Activated T-cell treated with anti-CD3 and anti-CD28 coated beads, Interleukin-2, amount 50 U/mL, for 24 hours (primary cell): Measurements from ENCODE around the gene TRMT10B.

Experiments used
- DNase-seq: peaks from one replicate; pipeline ENCODE4 v3.0.0-alpha.2; 2020
- H3K27ac Mint-ChIP-seq: 2 replicates; pipeline ENCODE4 v1.8.0; 2020; ENCODE audit warnings: mild to moderate bottlenecking, mixed read lengths
- H3K27me3 Mint-ChIP-seq: 2 replicates; pipeline ENCODE4 v1.8.0; 2020; ENCODE audit warnings: mixed read lengths
- H3K36me3 Mint-ChIP-seq: 2 replicates; pipeline ENCODE4 v1.8.0; 2020; ENCODE audit warnings: low read depth, mixed read lengths
- H3K4me1 Mint-ChIP-seq: 2 replicates; pipeline ENCODE4 v1.8.0; 2020; ENCODE audit warnings: low read depth, mixed read lengths
- H3K4me3 Mint-ChIP-seq: 2 replicates; pipeline ENCODE4 v1.8.0; 2020; ENCODE audit warnings: mild to moderate bottlenecking, moderate library complexity, mixed read lengths
- H3K9me3 Mint-ChIP-seq: 2 replicates; pipeline ENCODE4 v1.8.0; 2020; ENCODE audit warnings: mixed read lengths

Gene TRMT10B

GRCh38 chr9:37769306-37769705 lies 15.7 kb downstream of the TRMT10B start:
- DNase-seq, result no peak
- no peak overlapping the region for H3K4me3 Mint-ChIP-seq
- no peaks in the 10 kb centered on the region for H3K27me3 Mint-ChIP-seq
- H3K36me3 Mint-ChIP-seq, result peaks cover 83% of the 10 kb centered on the region
- no peaks in the 10 kb centered on the region for H3K9me3 Mint-ChIP-seq
- no peaks in the 10 kb centered on the region for H3K4me1 Mint-ChIP-seq
- peak overlapping the region; percentile 53 for H3K27ac Mint-ChIP-seq

GRCh38 chr9:37769995-37770394 lies 16.4 kb downstream of the TRMT10B start:
- H3K4me1 Mint-ChIP-seq, result no peaks in the 10 kb centered on the region
- H3K36me3 Mint-ChIP-seq, result peaks cover 84% of the 10 kb centered on the region
- H3K4me3 Mint-ChIP-seq, result no peak overlapping the region
- H3K27ac Mint-ChIP-seq, result peak overlapping the region; percentile 24
- DNase-seq, result no peak
- H3K27me3 Mint-ChIP-seq, result no peaks in the 10 kb centered on the region
- no peaks in the 10 kb centered on the region for H3K9me3 Mint-ChIP-seq

- peaks cover 3% of the 10 kb centered on the region for H3K4me1 Mint-ChIP-seq
- H3K9me3 Mint-ChIP-seq, result no peaks in the 10 kb centered on the region
- H3K27ac Mint-ChIP-seq, result peak overlapping the region; percentile 27
- H3K36me3 Mint-ChIP-seq, result peaks cover 90% of the 10 kb centered on the region
- H3K4me3 Mint-ChIP-seq, result no peak overlapping the region
- DNase-seq, result no peak
- H3K27me3 Mint-ChIP-seq, result no peaks in the 10 kb centered on the region
These were observed 21.8 kb downstream of the TRMT10B start for GRCh38 chr9:37775216-37775919.

GRCh38 chr9:37776328-37776727 lies 22.7 kb downstream of the TRMT10B start:
- Mint-ChIP-seq H3K27ac (no peak overlapping the region), H3K27me3 (no peaks in the 10 kb centered on the region), H3K4me3 (no peak overlapping the region), H3K36me3 (peaks cover 92% of the 10 kb centered on the region), H3K9me3 (no peaks in the 10 kb centered on the region), H3K4me1 (peaks cover 13% of the 10 kb centered on the region)
- DNase-seq, result no peak

- H3K27ac Mint-ChIP-seq, result peak overlapping the region; percentile 47
- peaks cover 91% of the 10 kb centered on the region for H3K36me3 Mint-ChIP-seq
- no peaks in the 10 kb centered on the region for H3K27me3 Mint-ChIP-seq
These were observed 24.9 kb downstream of the TRMT10B start for GRCh38 chr9:37778534-37778933.

GRCh38 chr9:37784291-37784615 lies 30.6 kb downstream of the TRMT10B start:
- H3K27me3 Mint-ChIP-seq, result no peaks in the 10 kb centered on the region
- H3K36me3 Mint-ChIP-seq, result peaks cover 58% of the 10 kb centered on the region
- H3K4me1 Mint-ChIP-seq, result peaks cover 39% of the 10 kb centered on the region
- no peaks in the 10 kb centered on the region for H3K9me3 Mint-ChIP-seq
- H3K27ac Mint-ChIP-seq, result peak overlapping the region; percentile 98
- no peak for DNase-seq
- H3K4me3 Mint-ChIP-seq, result peak overlapping the region; percentile 100

More at GRCh38 chr9:37778534-37778933, 24.9 kb downstream of the TRMT10B start:
- Mint-ChIP-seq H3K4me3 (no peak overlapping the region), H3K4me1 (peaks cover 33% of the 10 kb centered on the region), H3K9me3 (no peaks in the 10 kb centered on the region)
- no peak for DNase-seq

- Mint-ChIP-seq H3K36me3 (peaks cover 52% of the 10 kb centered on the region), H3K27ac (peak within 1 kb of the TSS; percentile 98), H3K27me3 (no peaks in the 10 kb centered on the region), H3K9me3 (no peaks in the 10 kb centered on the region), H3K4me1 (peaks cover 39% of the 10 kb centered on the region), H3K4me3 (peak within 1 kb of the TSS; percentile 100)
- peak; percentile 91 for DNase-seq
These were observed 31.2 kb downstream of the TRMT10B start, which contains the start of gene EXOSC3 for GRCh38 chr9:37784616-37785483. TSS of gene EXOSC3 (minus strand) at chr9:37785064. CDS start at chr9:37785044, 20 bp downstream.

- DNase-seq, result no peak
- Mint-ChIP-seq H3K27ac (no peak overlapping the region), H3K27me3 (no peaks in the 10 kb centered on the region), H3K36me3 (peaks cover 30% of the 10 kb centered on the region), H3K9me3 (peaks cover 4% of the 10 kb centered on the region), H3K4me3 (no peak overlapping the region), H3K4me1 (peaks cover 21% of the 10 kb centered on the region)
These were observed 33.5 kb downstream of the TRMT10B start for GRCh38 chr9:37787059-37787458.

GRCh38 chr9:37788332-37788731 lies 34.7 kb downstream of the TRMT10B start:
- Mint-ChIP-seq H3K9me3 (peaks cover 4% of the 10 kb centered on the region), H3K4me3 (no peak overlapping the region), H3K27me3 (no peaks in the 10 kb centered on the region), H3K27ac (no peak overlapping the region), H3K4me1 (peaks cover 10% of the 10 kb centered on the region), H3K36me3 (peaks cover 18% of the 10 kb centered on the region)
- no peak for DNase-seq

GRCh38 chr9:37790096-37790495 lies 36.5 kb downstream of the TRMT10B start:
- Mint-ChIP-seq H3K27ac (no peak overlapping the region), H3K4me1 (peaks cover 5% of the 10 kb centered on the region), H3K36me3 (peaks cover 3% of the 10 kb centered on the region), H3K27me3 (no peaks in the 10 kb centered on the region), H3K9me3 (peaks cover 4% of the 10 kb centered on the region), H3K4me3 (no peak overlapping the region)
- no peak for DNase-seq

- Mint-ChIP-seq H3K4me1 (no peaks in the 10 kb centered on the region), H3K27ac (no peak overlapping the region), H3K4me3 (no peak overlapping the region), H3K36me3 (no peaks in the 10 kb centered on the region), H3K9me3 (peaks cover 4% of the 10 kb centered on the region), H3K27me3 (no peaks in the 10 kb centered on the region)
- DNase-seq, result no peak
These were observed 38.5 kb downstream of the TRMT10B start for GRCh38 chr9:37792122-37792521.

- Mint-ChIP-seq H3K9me3 (peaks cover under 1% of the 10 kb centered on the region), H3K4me1 (peaks cover 17% of the 10 kb centered on the region), H3K4me3 (no peak overlapping the region), H3K36me3 (peaks cover 5% of the 10 kb centered on the region), H3K27ac (no peak overlapping the region), H3K27me3 (no peaks in the 10 kb centered on the region)
- no peak for DNase-seq
These were observed 42.6 kb downstream of the TRMT10B start for GRCh38 chr9:37796232-37796631.

- DNase-seq, result no peak
- Mint-ChIP-seq H3K27me3 (no peaks in the 10 kb centered on the region), H3K4me3 (no peak overlapping the region), H3K27ac (no peak overlapping the region), H3K4me1 (peaks cover 35% of the 10 kb centered on the region), H3K36me3 (peaks cover 24% of the 10 kb centered on the region), H3K9me3 (no peaks in the 10 kb centered on the region)
These were observed 45.1 kb downstream of the TRMT10B start for GRCh38 chr9:37798677-37799076.

- Mint-ChIP-seq H3K4me1 (peaks cover 44% of the 10 kb centered on the region), H3K36me3 (peaks cover 33% of the 10 kb centered on the region), H3K9me3 (no peaks in the 10 kb centered on the region), H3K27me3 (no peaks in the 10 kb centered on the region), H3K4me3 (peak within 1 kb of the TSS; percentile 93), H3K27ac (peak within 1 kb of the TSS; percentile 96)
- DNase-seq, result peak; percentile 99
These were observed 47.2 kb downstream of the TRMT10B start, which contains the start of gene DCAF10 for GRCh38 chr9:37800631-37801286. TSS of gene DCAF10 (plus strand) at chr9:37800797. CDS start at chr9:37800867, 70 bp downstream.
